NCI-H345 treated with DMSO at 0.1 percent for 48 hours (cell line): Measurements from ENCODE around the gene DDX41.

ENCODE experiments used
- DNase-seq: peaks from one replicate; lab custom pipeline; 2025; ENCODE audit not compliant: unreplicated experiment; lab: John Stamatoyannopoulos, UW

The DDX41 gene

DNA sequence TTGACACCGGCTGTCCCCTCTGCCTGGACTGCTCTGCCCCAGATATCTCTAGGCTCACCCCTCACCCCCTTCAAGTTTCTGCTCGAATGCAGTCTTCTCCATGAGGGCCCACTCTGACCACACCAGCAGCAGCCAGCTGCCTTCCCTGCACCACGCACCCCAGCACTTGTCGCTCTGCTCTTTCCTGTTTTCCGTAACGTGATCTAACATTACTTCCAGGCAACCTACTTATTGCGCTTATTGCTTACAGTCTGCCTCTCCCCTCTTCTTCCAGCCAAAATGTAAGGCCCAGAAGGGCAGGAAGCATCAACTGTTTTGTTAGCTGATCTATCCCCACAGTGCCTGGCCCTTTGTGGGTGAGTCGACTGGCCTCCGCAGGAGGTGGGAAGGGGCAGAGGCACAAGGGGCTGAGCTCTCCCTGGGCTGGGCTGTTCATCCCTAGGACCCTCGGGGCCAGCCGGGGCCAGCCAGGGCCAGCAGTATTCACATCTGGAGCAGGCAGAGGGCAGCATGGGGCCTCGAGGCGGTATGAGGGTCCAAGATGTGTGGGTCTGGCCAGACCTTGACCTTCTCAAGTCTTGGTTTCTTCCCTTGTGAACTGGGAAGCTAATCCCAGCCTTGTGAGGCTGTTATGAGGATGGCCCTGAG is 31.7 kb downstream of the DDX41 start:
- no peak for DNase-seq

DNA sequence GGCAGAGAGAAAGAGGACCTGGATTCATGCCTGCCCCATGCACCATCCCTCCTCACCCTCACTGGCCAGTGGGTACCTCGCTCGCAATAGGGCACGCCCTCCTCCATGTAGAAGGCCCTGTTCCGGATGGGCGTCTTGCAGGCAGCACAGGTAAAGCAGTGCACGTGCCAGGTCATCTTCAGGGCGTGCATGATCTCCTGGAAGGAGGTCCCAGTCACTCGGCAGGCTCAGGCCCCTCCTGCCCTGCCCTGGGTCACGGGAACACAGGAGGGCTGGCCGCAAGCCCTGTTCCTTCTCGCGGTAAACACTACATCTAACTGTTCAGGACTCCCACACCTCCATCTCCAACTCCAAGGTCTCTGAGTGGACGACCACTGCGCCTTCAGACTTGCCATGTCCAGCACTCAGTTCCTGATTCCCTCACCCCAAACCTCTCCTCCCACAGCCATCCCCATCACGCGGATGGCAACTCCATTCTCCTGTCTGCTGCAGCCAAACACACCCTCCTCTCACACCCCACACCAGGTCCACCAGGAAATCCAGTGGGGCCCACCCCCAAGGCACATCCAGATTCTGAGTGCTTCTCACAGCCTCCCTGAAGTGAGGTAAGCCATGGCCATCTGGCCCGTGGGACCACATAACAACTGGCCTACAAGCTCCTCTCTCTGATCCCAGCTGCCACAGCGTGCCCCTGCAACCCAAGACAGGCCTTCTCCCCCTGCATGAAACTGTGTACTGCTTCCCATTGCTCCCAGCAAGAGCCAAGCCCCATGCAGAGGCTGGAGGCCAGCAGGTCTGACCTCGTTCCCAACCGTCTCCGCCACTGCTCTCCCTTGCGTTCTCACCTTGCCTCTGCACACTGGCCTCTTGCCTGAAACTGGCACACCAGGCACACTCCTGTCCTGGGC is 32.5 kb downstream of the DDX41 start:
- DNase-seq, result no peak

DNA sequence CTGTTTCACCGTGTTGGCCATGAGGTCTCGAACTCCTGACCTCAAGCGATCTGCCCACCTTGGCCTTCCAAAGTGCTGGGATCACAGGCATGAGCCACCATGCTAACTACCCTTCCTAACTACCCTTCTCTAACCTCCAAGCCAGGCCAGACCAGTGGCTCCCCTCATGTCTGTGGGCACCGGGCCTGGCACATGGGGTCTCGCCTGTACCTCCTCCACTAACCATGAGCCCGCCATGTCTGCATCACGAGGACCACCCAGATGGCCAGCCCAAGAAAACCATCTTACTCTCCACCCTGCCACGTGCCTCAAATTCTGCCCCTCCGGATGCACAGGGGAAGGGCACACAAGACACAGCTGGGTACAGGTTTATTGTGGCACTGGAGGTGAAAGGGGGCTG is 33.7 kb downstream of the DDX41 start:
- DNase-seq, result no peak

DNA sequence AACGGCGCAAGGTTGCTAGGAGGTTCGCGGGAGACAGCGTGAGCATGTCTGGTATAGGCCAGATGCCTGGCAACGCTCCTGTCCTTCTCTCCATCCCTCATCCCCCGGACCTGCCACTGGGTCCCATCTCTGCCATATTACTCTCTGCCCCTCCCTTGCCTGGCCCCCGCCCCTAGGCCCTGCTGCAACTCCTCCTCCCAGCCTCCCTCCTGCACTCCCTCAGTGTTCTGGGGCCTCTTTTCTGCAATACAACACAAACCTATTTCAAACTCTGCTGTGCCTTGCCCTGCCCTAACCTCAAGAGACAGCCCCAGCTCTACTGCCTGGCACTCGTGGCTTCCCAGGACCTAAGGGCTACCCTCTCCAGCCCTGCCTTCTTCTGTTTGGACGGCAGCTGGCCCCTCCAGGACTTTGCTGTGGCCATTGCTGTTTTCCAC is 34.4 kb downstream of the DDX41 start:
- no peak for DNase-seq

DNA sequence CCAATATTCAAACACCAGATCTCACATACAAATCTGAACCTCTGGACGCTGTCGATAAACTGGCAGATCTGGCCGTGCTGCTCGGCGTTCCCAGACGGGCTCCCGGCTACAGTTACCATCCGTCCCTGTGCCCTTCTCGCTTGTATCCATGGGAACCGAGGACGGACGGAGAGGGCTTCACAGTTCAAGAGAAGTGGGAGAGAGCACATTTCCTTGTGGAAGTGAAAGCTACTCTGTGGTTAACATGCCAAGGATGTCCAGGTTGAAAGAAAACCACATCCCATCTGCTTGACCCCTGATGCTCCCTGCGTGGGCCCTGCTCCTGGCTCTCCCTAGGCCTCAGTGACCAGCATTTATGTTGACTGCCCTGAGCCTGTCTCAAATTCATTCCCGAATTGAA is 37.0 kb downstream of the DDX41 start:
- DNase-seq, result no peak

DNA sequence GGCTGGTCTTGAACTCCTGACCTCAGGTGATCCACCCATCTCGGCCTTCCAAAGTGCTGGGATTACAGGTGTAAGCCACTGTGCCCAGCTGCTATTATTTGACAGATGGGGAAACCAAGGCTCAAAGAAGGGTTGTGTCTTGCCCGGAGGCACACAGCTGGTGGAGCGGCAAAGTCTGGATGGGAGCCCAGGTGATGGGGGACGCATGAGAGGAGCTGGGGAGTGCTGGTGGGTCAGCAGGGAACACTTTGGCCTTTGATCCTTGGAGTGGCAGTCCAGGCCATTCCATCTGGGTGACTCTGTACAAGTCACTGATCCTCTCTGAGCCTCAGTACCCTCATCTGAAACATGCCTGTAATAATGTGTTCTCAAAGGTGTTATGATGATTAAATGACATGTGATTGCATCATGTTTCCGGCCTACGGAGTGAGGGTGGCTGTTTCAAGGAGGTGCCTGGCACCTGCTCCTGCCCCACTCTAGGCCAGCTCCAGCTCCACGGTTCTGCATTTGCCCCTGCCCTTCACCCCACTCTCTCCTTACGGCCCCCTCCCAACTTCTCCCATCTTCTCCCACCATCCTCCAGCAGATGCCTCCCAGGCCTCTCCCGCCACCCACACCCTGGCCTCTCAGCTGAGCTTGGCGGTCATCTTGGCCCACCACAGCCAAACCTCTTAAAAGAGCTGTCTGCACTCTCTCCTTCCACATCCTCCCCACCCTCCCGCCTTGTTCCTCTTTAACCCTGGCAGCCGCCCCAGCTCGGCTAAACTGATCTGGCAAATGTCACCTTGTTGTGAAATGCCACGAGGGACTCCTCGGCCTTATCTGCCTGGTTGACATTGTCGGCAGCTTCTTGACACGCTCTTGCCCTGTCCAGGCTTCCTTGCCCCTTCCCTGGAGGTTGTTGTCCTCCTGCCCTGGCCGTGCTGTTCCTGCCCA is 37.8 kb downstream of the DDX41 start:
- DNase-seq, result no peak

DNA sequence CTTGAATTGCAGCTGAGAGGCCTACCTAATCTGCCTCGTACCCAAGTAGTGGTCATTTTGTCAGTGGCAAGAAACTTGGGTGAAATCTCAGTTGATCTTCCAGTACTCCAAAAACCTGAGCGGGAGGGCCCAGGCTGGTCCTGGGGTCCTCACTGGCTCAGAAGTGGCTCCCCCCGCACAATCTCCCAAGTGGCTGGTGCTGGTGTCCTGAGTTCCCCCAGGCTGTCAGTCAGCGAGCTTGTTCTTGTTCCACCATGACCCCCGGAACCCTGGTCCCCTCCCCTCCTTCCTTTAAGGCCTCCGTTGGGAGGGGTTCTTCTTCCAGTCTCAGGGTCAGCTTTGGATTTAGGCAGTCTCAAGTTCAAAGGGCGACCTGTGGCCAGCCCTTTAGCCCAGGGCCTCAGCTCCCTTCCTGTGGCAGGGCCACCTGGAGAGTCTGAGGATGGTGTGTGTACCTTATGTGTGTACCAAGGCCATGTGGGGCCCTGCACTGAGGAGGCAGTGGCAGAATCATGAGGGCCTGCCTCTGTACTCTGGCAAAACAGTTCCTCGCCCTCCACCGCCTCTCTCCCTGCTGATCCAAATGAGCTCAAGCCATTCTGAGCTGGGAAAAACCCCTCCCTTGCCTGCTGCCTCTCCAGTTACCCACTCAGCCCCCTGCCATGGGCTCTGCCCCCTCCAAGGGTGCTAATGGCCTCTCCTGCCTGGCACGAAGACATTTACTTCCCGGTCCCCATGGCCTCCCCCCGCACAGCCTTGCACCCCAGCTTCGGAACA is 38.9 kb downstream of the DDX41 start:
- no peak for DNase-seq

DNA sequence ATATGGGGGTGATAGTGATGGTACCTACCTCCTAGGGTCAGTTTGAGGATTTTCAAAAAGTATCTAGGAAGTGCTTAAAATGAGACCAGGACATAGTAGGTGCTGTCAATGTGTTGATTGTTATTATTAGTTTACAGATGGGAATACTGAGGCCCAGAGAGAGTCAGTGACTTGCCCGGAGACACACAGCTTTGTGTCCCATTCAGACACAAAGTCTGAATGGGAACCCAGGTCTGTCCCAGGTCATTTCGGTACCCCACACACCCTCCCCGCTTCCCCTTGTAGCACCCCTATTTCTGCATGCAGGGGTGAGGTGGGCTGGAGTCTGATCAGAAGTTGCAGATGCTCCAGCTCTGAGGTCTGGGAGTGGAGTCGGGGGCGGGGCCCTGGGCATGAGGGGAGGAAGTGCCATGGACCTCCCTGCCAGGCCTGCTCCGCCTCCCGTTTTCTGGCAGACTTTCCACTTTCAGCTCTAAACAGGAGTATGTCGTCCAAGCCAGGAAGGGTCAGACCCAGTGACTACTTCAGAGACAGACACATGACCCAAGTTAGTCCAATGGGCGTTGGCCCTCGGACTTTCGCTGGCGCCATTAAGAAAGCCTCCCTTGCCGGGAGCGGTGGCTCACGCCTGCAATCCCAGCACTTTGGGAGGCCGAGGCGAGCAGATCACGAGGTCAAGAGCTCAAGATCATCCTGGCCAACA is 40.1 kb downstream of the DDX41 start:
- no peak for DNase-seq

DNA sequence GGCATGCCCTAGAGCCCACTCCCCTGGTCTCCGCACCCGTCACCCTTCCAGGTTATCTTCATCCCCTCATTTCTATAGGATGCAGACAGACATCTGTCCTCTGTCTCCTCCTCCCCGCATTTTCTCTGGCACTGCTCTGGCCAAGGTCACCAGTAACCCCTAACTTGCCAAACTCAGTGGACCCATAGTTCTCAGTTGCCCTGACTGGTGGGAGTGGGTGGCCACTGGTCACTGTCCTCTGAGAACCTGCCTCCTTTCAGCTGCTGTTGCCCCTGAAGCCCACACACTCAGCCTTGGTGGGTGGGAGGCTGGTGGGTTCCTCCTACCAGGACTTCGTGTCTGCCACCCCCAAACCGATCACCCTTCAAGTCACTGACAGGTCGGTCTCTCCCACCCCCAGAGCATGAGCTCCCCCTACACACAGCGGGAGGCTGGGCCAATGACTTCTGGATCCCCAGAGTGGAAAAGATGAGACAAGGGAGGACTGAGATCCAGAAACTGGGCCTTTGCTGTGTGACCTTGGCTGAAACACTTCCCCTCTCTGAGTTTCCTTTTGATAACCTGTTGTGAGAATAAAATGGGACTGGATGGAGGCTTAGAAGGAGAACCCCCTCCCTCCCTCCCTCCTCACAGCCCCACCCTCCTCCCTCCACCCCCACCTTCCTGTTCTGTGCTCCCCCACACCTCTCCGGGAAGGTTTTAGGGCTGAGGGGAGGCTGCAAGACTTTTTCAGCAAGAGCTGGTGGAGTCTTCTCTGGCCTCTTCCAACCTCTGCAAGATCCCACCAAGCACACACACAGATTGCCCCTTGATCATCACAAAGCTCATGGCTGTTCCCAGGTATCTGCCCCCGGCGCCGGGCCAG is 41.0 kb downstream of the DDX41 start:
- no peak for DNase-seq

DNA sequence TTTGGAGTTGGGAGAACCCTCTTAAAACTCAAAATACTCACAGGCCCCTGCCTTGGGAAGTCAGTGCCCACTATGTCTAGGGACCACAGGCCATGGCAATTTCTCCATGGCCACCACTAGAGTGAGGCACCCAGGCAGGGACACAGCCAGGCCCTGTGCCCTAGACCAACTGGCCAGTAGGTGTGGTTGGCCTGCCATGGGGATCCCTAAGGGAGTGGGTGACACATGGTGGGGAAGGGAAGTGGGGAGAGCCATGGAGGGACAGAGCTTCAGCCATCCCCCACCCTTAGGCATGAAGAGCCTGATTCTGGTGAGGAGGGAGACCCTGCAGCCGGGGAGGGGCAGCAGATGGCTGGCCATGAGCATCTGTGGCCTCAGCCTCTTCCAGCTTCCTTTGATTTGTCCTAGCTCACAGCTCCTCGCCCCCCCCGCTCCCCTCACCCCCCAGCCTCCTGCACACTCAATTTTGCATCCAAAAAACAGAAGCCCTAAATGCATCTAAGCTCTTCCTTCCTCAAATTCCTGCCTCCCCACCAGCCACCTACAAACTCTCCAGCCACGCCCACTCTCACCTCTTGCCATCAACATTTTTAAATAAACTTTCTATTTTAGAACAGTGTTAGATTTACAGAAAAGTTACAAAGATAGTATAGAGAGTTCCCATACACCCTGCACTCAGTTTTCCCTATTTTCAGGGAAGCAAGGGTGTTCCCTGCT is 41.8 kb downstream of the DDX41 start:
- DNase-seq, result no peak

DNA sequence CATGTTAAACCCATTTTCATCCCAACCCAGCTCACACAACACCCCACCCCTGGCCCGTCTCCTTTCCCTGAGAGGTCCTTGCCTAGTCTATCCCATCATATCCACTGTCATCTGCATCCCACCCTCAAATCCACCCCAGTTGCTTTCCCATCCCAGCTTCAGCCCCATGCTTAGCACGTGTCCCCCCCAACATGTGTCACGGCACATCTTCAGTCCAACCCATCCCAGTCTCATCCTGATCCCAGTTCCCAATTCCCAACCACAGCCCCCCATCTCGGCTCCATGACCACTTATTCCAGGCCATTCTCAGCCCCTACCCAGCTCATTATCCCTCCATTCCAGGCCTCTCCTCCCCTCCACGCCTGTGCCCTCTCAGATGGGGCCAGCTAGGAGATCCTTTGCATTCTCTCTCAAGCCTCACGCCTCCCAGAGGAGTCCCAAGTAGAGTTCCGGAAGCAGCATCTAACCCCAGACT is 42.7 kb downstream of the DDX41 start:
- no peak for DNase-seq

DNA sequence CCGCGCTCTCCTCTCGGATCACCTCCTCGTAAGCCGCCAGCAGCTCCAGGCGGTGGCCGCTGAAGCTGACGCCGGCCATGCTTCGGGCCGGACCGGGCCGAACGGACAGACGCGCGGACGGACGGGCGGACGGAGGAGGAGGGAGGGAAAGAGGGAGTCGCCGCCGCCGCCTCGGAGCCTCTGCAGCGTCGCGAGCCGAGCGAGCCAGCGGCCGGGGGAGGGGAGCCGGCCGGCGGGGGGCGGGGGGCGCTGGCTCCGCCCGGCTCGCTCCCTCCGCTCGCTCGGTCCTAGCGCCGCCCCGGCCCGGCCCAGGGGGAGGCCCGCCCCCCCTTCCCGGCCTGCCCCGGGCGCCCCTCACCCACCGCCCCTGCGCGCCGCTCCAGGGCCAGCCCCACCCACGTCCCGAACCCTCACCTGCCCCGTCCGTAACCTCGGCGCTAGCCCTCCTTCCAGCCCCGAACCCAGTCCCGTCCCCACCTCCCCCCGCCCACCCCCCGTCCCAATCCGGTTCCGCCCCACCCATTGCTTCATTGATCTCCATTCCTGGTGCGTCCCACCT is 43.2 kb downstream of the DDX41 start, which contains the start of gene DBN1:
Gene DBN1 (minus strand): TSS at position 192 of the 559 bp plus-strand sequence. CDS start 113 bp downstream, at position 79.
- DNase-seq, result peak; percentile 34

DNA sequence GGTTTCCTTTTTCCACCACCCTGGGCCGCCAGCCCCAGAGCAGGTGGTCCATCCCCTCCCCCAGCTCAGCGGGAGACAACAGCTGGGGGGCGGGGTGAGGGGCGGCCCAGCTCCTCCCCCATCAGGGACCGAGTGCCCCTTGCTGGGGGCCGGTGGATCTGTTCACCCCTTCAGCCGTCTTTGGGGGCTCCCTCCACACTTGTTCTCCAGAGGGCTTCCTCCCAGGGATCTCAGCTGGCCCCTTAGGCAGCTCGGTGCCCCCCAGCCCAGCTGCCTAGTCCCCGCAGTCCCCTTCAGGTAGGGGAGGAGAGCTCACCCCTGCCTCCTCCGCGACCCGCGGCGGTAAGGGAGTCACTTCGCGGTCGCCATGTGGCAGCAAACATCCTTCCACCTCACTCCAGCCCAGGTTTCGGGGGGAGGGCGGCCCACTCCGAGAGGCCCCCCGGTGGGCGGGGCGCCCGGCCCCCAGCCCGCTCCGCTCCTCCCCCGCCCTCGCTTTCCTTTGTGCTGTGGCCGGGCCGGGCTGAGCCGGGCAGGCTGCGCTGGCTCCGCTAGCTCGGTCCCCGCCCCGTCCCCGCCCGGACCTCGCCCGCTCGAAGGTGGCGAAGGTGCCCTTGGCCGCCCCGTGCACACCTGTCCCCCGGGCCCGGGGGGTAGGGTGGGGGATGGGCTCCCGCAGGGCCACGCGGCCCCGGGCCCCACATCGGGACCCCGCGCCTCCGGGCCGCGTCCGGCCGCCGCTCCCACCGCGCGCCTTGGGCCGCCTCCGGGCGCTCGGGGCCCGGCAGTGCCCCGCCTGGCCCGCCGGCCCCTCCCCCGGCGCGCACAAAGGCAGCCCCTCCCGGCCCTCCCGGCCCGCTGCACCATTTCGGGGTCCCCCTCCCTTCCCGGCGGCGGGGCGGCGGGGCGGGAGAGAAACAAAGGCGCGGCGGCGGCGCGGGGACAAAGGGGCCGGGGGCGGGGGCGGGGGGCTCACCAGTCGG is 44.0 kb downstream of the DDX41 start:
- DNase-seq, result no peak

DNA sequence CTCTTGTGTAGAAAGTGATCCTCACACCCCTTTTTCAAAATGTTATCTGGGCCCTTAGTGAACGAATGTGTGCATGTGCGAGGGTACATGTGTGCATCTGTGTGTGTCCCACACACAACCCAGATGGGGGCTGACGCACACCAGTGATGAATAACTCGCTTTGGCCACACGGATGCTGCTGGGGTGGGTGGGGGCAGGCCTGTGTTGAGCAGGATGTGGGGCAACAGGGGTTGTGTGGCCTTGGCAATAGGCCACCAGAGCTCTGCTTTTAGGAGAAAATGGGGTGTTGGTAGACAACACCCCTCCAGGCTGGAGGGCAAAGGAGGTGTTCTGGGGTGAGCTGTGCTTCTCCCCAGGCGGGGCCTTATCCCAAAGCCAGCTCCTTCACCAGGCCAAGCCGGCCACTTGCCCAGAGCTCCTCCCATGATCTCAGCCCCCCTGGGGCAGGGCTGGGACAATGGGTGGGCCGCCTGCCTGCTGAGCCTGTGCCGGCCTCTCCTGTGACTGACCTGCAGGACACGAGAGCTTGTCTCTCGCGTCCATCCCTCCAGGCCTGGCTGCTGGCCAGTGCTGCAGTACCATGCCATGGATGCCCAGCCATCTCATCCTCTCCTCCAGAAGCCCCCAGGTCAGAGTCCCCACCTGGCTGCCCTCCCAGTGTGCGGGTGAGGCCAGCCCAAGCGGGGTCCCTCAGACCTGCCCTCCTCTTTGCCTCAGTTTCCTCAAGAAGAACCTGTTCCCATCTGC is 45.0 kb downstream of the DDX41 start:
- no peak for DNase-seq

DNA sequence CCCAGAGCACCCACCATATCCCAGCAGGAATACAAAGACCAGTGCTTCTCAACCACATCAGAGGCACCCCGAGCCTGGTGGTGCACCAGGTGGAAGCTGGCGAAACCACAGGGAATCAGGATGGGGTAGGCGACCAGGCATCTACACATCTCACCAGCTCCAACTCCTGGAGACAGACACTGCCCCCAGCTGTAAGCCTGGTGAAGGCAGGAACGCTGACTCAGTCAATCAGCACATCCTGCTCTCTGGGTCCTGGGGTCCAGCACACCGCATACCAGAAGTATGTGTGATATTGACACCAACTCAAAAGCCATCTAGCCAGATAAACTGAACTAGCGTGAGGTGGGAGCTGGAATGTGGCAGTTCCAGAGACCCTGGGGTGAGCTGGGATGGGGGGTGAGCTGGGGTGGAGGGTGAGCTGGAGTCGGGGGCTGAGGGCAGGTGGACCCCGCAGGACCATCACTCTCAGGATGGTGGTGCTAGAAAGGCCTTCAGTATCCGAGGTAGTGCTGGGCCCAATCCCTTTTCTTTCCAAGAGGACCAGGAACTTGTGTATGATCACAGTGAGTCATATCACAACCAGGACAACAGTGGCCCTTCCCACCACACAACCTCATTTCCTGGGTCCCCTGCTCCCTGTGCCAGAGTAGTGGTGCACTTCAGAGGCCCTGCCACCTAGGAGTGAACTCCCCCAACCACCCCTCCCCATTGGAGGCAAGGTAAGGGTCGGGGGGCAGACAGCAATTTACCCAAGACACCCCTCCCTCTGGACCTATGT is 45.8 kb downstream of the DDX41 start:
- no peak for DNase-seq
